Transverse colon (tissue), 3 donors: ENCODE measurements around the gene ENTHD1.

Experiments
- POLR2A ChIP-seq: fragments of 450-650 bp; IDR thresholded peaks from one replicate; pipeline ENCODE4 v1.6.1; 2016; ENCODE audit warnings: antibody characterized with exemption, mild to moderate bottlenecking, moderate library complexity
- TF ChIP-seq, protein P1 (sequence below), 5 experiments: fragments of 200-600 bp in 3 of 5; fragments of 450-650 bp in 2 of 5; sonication (generic) in 3 of 5; IDR thresholded peaks; 1 replicate in 2 of 5; 2 replicates in 3 of 5; pipeline ENCODE4 v1.5.1; 2016 to 2017; ENCODE audit warnings: antibody characterized with exemption in 5 of 5, inconsistent platforms in 3 of 5, mild to moderate bottlenecking in 2 of 5, moderate library complexity in 1 of 5

DNA sequence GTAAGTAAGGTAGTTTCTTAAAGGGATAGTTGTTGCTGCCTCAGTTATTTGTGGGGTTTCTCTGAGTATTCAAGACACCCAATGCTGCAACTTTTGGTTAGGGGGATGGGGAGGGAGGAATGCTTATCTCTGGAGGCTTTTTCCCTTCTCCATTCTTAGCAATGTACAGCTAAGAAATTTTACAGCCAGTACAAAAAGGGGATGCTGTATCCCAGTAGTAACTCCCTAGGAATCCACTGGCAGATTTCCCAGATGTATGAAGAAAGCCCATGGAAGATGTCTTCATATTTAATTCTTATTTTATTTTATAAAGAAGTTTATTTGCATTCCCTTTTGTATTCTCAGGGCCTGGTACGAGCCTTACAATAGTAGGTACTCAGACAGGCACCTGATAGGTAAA, 154.8 kb downstream of the ENTHD1 start:
- TF ChIP-seq, protein P1, sequence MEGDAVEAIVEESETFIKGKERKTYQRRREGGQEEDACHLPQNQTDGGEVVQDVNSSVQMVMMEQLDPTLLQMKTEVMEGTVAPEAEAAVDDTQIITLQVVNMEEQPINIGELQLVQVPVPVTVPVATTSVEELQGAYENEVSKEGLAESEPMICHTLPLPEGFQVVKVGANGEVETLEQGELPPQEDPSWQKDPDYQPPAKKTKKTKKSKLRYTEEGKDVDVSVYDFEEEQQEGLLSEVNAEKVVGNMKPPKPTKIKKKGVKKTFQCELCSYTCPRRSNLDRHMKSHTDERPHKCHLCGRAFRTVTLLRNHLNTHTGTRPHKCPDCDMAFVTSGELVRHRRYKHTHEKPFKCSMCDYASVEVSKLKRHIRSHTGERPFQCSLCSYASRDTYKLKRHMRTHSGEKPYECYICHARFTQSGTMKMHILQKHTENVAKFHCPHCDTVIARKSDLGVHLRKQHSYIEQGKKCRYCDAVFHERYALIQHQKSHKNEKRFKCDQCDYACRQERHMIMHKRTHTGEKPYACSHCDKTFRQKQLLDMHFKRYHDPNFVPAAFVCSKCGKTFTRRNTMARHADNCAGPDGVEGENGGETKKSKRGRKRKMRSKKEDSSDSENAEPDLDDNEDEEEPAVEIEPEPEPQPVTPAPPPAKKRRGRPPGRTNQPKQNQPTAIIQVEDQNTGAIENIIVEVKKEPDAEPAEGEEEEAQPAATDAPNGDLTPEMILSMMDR (IDR thresholded peaks at IDR 0.05), result no peak
- TF ChIP-seq POLR2A, result no peak
